HEK293T (cell line): ENCODE data around the gene STARD9.
A peak's percentile ranks its signal among the peaks of the same experiment; 100 is the strongest.
"Not testable (repeated sequence)": the region's sequence is repeated elsewhere in the genome, so short reads cannot be mapped to it uniquely, and the experiment has no call there.

Experiments
- CTCF ChIA-PET: fragments of 350-600 bp; formaldehyde crosslinking; extraction: SDS; loops from one replicate; lab custom pipeline; 2021; ENCODE audit warnings: antibody characterized with exemption, inconsistent platforms; lab: Yijun Ruan, JAX
- POLR2A ChIA-PET: fragments of 350-600 bp; formaldehyde crosslinking; extraction: SDS; loops from one replicate; lab custom pipeline; 2020; ENCODE audit warnings: antibody characterized with exemption, inconsistent platforms; lab: Yijun Ruan, JAX
- DNase-seq: peaks from one replicate; pipeline ENCODE4 v3.0.0; 2012; ENCODE audit warnings: mixed read lengths; ENCODE audit errors: extremely low spot score
- ARNT ChIP-seq: fragments of 450-650 bp; IDR thresholded peaks from 2 replicates; pipeline ENCODE4 v1.6.1; 2017; ENCODE audit warnings: mild to moderate bottlenecking
- BHLHE40 ChIP-seq: fragments of 450-650 bp; IDR thresholded peaks from 2 replicates; pipeline ENCODE4 v1.6.1; 2016; ENCODE audit warnings: mild to moderate bottlenecking, moderate library complexity, borderline replicate concordance
- CTBP1 ChIP-seq: fragments of 450-650 bp; IDR thresholded peaks from 2 replicates; pipeline ENCODE4 v1.6.1; 2016; ENCODE audit warnings: borderline replicate concordance
- ELF4 ChIP-seq: fragments of 450-650 bp; IDR thresholded peaks from 2 replicates; pipeline ENCODE4 v1.6.1; 2017; ENCODE audit warnings: antibody characterized with exemption
- FOXA1 ChIP-seq: fragments of 450-650 bp; IDR thresholded peaks from 2 replicates; pipeline ENCODE4 v1.6.1; 2016; ENCODE audit warnings: mild to moderate bottlenecking
- FOXK2 ChIP-seq: fragments of 450-650 bp; IDR thresholded peaks from 2 replicates; pipeline ENCODE4 v1.6.1; 2016; ENCODE audit warnings: mild to moderate bottlenecking
- FOXM1 ChIP-seq: fragments of 450-650 bp; IDR thresholded peaks from 2 replicates; pipeline ENCODE4 v1.6.1; 2017; ENCODE audit warnings: mild to moderate bottlenecking, borderline replicate concordance
- HDGF ChIP-seq: fragments of 450-650 bp; IDR thresholded peaks from 2 replicates; pipeline ENCODE4 v1.6.1; 2017; ENCODE audit warnings: antibody characterized with exemption, borderline replicate concordance
- L3MBTL2 ChIP-seq: fragments of 450-650 bp; conservative IDR thresholded peaks from 2 replicates; pipeline ENCODE4 v1.6.1; 2016; ENCODE audit warnings: mild to moderate bottlenecking
- LEF1 ChIP-seq: fragments of 450-650 bp; IDR thresholded peaks from 2 replicates; pipeline ENCODE4 v1.6.1; 2017; ENCODE audit warnings: mild to moderate bottlenecking, borderline replicate concordance
- NFRKB ChIP-seq: fragments of 450-650 bp; IDR thresholded peaks from 2 replicates; pipeline ENCODE4 v1.6.1; 2016; ENCODE audit warnings: mild to moderate bottlenecking, moderate library complexity
- SP1 ChIP-seq: fragments of 450-650 bp; IDR thresholded peaks from 2 replicates; pipeline ENCODE4 v1.6.1; 2017
- SUZ12 ChIP-seq: fragments of 450-650 bp; IDR thresholded peaks from 2 replicates; pipeline ENCODE4 v1.6.1; 2016; ENCODE audit warnings: mild to moderate bottlenecking
- TARDBP ChIP-seq: fragments of 450-650 bp; IDR thresholded peaks from 2 replicates; pipeline ENCODE4 v1.6.1; 2016
- ZNF384 ChIP-seq: fragments of 450-650 bp; IDR thresholded peaks from 2 replicates; pipeline ENCODE4 v1.6.1; 2016
- TF ChIP-seq, protein P1 (sequence below): fragments of 450-650 bp; IDR thresholded peaks from 2 replicates; pipeline ENCODE4 v1.6.1; 2016

STARD9 gene

DNA sequence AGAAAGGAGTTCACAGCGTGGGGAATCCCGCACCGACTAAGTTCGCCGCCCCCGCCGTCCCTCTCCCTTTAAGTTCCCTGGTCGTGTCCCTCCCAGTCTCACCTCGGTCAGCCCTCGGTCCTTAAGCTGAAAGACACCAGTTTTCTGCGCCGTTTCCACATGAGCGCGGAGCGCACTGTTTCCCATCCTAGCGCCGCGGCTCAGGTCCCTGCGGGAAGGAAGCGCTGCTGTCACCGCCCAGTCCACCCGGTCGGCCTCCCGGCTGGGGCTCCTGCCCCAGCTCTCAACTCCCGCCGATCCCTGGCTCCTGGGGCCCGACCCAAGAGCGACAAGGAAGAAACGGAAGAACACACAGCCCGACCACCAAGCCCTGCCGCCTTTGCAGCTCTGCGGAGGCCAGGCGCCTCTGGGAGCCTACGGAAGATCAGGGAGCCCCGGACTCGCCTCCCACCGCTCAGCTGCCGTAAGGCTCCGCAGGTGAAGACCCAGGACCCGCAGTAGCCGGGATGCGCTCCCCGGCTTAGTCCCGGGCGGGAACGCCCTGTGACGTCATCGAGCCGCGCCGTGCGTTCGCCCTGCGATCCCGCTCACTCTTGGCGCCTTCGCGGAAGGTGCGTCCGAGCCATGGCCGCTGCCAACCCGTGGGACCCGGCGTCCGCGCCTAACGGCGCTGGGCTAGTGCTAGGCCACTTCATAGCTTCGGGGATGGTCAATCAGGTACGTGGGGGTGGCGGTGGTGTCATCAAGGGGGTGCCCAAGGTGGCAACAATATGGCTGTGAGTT lies 27.0 kb upstream of the STARD9 start, which contains the start of the genes HAUS2 and LRRC57:
Gene HAUS2 (plus strand): TSS at position 590 of the 783 bp plus-strand sequence. CDS start 35 bp downstream, at position 625.
Gene LRRC57 (minus strand): TSS at position 545 of the 783 bp plus-strand sequence. CDS start 359 bp downstream, at position 186.
- TF ChIP-seq L3MBTL2 = no peak
- TF ChIP-seq ELF4 = peak; percentile 37; the same call in 1 of the 2 replicates
- peak; percentile 84 for DNase-seq
- POLR2A ChIA-PET = interaction anchor here (0.5 to 2.0 kb wide), 11 partner anchors 9 to 275 kb away, joined by 3 to 13 read pairs (median 3); partner anchors contain the start of genes GANC, SNAP23, STARD9 and TMEM87A
- CTCF ChIA-PET = no interaction called here

DNA sequence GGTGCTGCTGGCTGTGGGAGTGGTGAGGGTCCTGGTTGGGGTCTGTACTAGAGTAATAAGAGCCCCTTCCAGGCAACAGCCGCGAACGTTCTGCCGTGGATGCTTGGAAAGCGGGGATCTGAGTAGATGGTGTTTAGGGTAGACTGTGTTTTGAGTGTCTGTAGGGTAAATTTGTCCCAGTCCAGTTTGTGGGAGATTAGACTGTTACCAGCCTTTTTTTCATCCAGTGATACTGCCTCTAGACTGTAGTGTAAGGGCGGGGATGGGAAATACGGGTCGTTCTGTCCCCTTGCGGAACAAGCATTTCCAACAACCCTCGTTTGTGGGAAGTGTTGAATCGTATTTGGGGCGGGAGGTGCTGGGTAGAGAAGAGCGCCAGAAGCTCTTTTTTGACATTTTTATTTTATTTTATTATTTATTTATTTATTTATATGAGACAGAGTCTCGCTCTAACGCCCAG lies 26.3 kb upstream of the STARD9 start:
- no peak for TF ChIP-seq SP1
- TF ChIP-seq, protein P1, sequence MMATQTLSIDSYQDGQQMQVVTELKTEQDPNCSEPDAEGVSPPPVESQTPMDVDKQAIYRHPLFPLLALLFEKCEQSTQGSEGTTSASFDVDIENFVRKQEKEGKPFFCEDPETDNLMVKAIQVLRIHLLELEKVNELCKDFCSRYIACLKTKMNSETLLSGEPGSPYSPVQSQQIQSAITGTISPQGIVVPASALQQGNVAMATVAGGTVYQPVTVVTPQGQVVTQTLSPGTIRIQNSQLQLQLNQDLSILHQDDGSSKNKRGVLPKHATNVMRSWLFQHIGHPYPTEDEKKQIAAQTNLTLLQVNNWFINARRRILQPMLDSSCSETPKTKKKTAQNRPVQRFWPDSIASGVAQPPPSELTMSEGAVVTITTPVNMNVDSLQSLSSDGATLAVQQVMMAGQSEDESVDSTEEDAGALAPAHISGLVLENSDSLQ = no peak
- TF ChIP-seq TARDBP = no peak
- no peak for TF ChIP-seq FOXK2
- no peak for TF ChIP-seq L3MBTL2
- TF ChIP-seq LEF1 = no peak
- TF ChIP-seq SUZ12 = no peak
- TF ChIP-seq ELF4 = no peak
- no peak for TF ChIP-seq BHLHE40
- no peak for TF ChIP-seq FOXM1
- no peak for TF ChIP-seq ZNF384
- no peak for TF ChIP-seq ARNT
- TF ChIP-seq CTBP1 = no peak
- no peak for TF ChIP-seq HDGF
- TF ChIP-seq NFRKB = no peak
- TF ChIP-seq FOXA1 = no peak
- CTCF ChIA-PET = interaction anchor here (0.7 kb wide), 1 partner anchor 135 kb away, joined by 4 read pairs; no protein-coding TSS in a partner anchor
- POLR2A ChIA-PET = interaction anchor here (1.6 to 2.0 kb wide), 3 partner anchors 10 to 54 kb away, joined by 6 to 13 read pairs (median 11); partner anchors contain the start of gene SNAP23
- DNase-seq = no peak

DNA sequence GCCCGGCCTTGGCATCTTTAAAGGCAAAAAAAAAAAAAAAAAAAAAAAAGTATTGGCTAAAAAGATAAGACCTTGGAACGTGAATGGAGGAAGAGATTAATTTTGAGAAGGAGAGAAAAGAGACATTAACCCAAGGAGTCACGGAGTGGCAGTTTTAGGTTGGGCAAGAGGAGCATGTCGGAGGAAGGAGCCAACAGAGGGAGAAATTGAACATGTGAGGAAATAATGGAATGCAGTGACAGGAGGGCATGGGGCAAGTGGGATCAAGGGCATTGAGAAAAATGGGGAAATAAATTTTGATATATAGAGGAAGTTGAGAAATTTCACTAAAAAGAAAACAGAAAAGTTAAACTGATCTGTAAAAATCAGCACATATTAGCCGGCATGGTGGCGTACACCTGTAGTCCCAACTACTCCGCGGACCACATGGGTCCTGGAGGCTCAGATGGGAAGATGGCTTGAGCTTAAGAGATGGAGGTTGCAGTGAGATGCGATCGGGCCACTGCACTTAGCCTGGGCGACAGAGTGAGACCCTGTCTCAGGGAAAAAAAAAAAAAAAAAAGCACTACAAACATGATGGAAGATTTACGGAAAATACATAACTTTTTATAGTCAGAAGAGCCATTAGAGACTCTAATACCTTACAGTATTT lies 25.5 kb upstream of the STARD9 start:
- ChIA-PET POLR2A (no interaction called here), CTCF (interaction anchor here (0.7 kb wide), 1 partner anchor 136 kb away, joined by 4 read pairs; no protein-coding TSS in a partner anchor)
- TF ChIP-seq SP1 (no peak), TARDBP (no peak), BHLHE40 (no peak)
- DNase-seq = no peak

DNA sequence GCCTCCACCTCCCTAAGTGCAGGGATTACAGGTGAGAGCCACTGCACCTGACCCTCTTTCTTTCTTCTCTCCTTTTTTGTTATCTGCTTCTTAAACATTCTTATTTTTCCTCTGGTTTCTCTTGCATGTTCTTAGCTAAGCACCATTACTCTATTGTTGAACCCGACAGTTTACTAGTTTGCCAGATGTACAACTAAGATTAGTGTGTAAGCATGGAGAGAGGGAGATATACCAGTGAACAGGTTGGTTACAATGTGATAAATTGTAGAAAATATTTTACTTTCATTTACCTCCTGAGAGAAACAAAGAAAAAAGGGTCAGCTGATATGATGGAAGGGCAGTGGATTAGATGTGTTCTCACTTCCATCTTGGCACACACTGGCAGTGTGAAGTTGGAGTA lies 21.9 kb upstream of the STARD9 start:
- CTCF ChIA-PET = no interaction called here

DNA sequence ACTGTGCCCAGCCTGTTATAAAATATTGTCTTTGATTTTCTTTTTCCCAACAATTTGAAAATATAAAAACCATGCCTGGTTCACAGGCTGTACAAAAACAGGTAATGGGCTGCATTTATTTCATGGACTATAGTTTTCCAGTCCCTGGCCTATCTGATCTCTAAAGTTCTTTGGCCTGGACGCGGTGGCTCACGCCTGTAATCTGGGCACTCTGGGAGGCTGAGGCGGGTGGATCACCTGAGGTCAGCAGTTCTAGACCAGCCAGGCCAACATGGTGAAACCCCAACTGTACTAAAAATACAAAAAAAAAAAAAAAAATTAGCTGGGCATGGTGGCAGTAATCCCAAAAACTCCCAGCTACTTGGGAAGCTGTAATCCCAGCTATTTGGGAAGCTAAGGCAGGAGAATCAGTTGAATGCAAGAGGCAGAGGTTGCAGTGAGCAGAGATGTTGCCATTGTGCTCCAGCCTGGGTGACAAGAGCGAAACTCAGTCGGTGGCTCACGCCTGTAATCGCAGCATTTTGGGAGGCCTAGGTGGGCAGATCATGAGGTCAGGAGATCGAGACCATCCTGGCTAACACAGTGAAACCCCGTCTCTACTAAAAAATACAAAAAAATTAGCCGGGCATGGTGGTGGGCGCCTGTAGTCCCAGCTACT lies 18.7 kb upstream of the STARD9 start:
- DNase-seq, POLR2A ChIA-PET: not testable (repeated sequence)
- CTCF ChIA-PET = interaction anchor here (0.6 kb wide), 2 partner anchors 80 to 304 kb away, joined by 3 to 5 read pairs; no protein-coding TSS in a partner anchor

More for the DNA sequence above, 21.9 kb upstream of the STARD9 start:
- POLR2A ChIA-PET = no interaction called here
- TF ChIP-seq CTBP1 = no peak
- TF ChIP-seq NFRKB = no peak
- TF ChIP-seq LEF1 = no peak
- TF ChIP-seq TARDBP = no peak
- no peak for TF ChIP-seq SP1
- TF ChIP-seq FOXK2 = no peak
- TF ChIP-seq L3MBTL2 = no peak
- TF ChIP-seq ELF4 = no peak
- TF ChIP-seq FOXM1 = no peak
- DNase-seq = no peak

DNA sequence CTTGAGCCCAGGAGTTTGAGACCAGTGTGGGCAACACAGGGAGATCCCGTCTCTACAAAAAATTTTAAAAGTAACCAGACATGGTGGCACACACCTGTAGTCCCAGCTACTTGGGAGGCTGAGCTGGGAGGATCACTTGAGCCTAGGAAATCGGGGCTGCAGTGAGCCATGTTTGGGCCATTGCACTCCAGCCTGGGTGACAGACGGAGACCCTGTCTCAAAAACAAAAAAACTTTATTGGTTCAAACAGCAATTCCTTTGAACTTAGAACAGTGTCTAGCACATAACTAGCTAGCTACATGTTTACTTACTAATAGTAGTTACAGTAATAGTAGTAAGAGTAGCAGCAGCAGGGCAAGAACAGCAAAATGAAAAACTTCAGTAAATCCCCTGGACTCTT lies 16.7 kb upstream of the STARD9 start:
- CTCF ChIA-PET = no interaction called here
- TF ChIP-seq ARNT = no peak
- POLR2A ChIA-PET = no interaction called here
- no peak for DNase-seq

DNA sequence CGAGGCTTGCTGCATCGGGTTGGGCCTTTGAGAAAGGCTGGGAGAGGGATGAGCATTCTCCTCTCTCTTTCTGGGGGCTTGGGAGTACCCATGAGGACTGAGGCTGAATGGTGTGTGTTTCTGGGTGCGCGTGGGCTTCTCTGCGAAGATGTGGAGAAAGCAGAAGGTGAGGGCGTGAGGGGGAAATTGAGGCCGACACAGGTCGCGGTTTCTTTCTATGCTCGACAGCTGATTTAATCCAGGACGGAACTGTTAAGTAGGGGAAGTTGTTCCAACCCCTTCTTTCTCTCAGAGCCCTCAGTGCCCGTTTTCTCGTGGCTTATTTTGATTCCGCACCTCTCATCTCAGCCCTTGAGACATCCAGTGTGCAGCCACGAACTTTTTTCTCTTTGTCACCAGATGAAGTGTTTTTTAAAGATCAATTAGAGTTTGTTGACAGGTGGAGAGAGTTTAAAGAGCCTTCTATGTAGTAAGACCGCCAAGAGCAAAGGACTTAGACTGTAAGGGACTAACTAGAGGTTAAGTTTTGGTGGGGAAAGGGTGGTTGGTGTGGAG lies 711 bp downstream of the STARD9 start:
- TF ChIP-seq L3MBTL2 (no peak), FOXK2 (no peak), TARDBP (no peak), HDGF (no peak), ARNT (no peak), FOXM1 (no peak), ELF4 (no peak), ZNF384 (no peak), FOXA1 (no peak)
- POLR2A ChIA-PET = interaction anchor here (0.9 to 1.4 kb wide), 3 partner anchors 9 to 29 kb away, joined by 3 to 6 read pairs (median 5); no protein-coding TSS in a partner anchor
- CTCF ChIA-PET = no interaction called here
- DNase-seq = no peak
